Measurements from ENCODE around the gene ACP7.

Gene ACP7

GRCh38 chr19:39083983-39084731 is at the start of gene ACP7:
ACP7 (plus strand) TSS chr19:39084368; CDS start chr19:39085270, 902 bp downstream.
- Histone ChIP-seq H3K4me3 (ENCODE audit: low read length) (no peak within 1 kb of the TSS), H3K27me3 (ENCODE audit: control insufficient read depth, insufficient read depth, low read length) (peaks cover 32% of the 10 kb centered on the region)

GRCh38 chr19:39036581-39036980 is 47.6 kb upstream of the ACP7 start:
- Histone ChIP-seq H3K4me3 (ENCODE audit: low read length) (no peak overlapping the region), H3K27me3 (ENCODE audit: control insufficient read depth, insufficient read depth, low read length) (no peaks in the 10 kb centered on the region), H3K36me3 (ENCODE audit: control insufficient read depth, insufficient read depth, low read length) (no peaks in the 10 kb centered on the region), H3K9ac (ENCODE audit: low read length) (no peak overlapping the region), H3K9me3 (ENCODE audit: control insufficient read depth, low read length) (no peaks in the 10 kb centered on the region), H3K4me1 (ENCODE audit: control insufficient read depth, insufficient read depth, low read length) (no peaks in the 10 kb centered on the region)

More at GRCh38 chr19:39083983-39084731, at the start of gene ACP7:
- Histone ChIP-seq H3K36me3 (ENCODE audit: control insufficient read depth, insufficient read depth, low read length) (no peaks in the 10 kb centered on the region), H3K9ac (ENCODE audit: low read length) (no peak within 1 kb of the TSS), H3K4me1 (ENCODE audit: control insufficient read depth, insufficient read depth, low read length) (peaks cover 5% of the 10 kb centered on the region), H3K9me3 (ENCODE audit: control insufficient read depth, low read length) (no peaks in the 10 kb centered on the region)

- H3K4me1 ChIP-seq (ENCODE audit: control insufficient read depth, insufficient read depth, low read length): no peaks in the 10 kb centered on the region
- H3K4me3 ChIP-seq (ENCODE audit: low read length): no peak overlapping the region
- H3K36me3 ChIP-seq (ENCODE audit: control insufficient read depth, insufficient read depth, low read length): no peaks in the 10 kb centered on the region
- H3K9me3 ChIP-seq (ENCODE audit: control insufficient read depth, low read length): no peaks in the 10 kb centered on the region
- H3K27me3 ChIP-seq (ENCODE audit: control insufficient read depth, insufficient read depth, low read length): no peaks in the 10 kb centered on the region
- H3K9ac ChIP-seq (ENCODE audit: low read length): no peak overlapping the region
Measured at GRCh38 chr19:39037194-39037593, 47.0 kb upstream of the ACP7 start.

- H3K4me1 ChIP-seq (ENCODE audit: control insufficient read depth, insufficient read depth, low read length): no peaks in the 10 kb centered on the region
- no peaks in the 10 kb centered on the region for H3K27me3 ChIP-seq (ENCODE audit: control insufficient read depth, insufficient read depth, low read length)
- H3K9ac ChIP-seq (ENCODE audit: low read length): no peak overlapping the region
- no peaks in the 10 kb centered on the region for H3K9me3 ChIP-seq (ENCODE audit: control insufficient read depth, low read length)
- no peaks in the 10 kb centered on the region for H3K36me3 ChIP-seq (ENCODE audit: control insufficient read depth, insufficient read depth, low read length)
- no peak overlapping the region for H3K4me3 ChIP-seq (ENCODE audit: low read length)
Measured at GRCh38 chr19:39038098-39038497, 46.1 kb upstream of the ACP7 start.

- H3K4me1 ChIP-seq (ENCODE audit: control insufficient read depth, insufficient read depth, low read length): peaks cover 18% of the 10 kb centered on the region
- H3K4me3 ChIP-seq (ENCODE audit: low read length): no peak overlapping the region
- no peak overlapping the region for H3K9ac ChIP-seq (ENCODE audit: low read length)
- H3K9me3 ChIP-seq (ENCODE audit: control insufficient read depth, low read length): no peaks in the 10 kb centered on the region
- no peaks in the 10 kb centered on the region for H3K27me3 ChIP-seq (ENCODE audit: control insufficient read depth, insufficient read depth, low read length)
- H3K36me3 ChIP-seq (ENCODE audit: control insufficient read depth, insufficient read depth, low read length): no peaks in the 10 kb centered on the region
Measured at GRCh38 chr19:39045506-39045905, 38.7 kb upstream of the ACP7 start.

GRCh38 chr19:39046037-39046821 is 37.9 kb upstream of the ACP7 start:
- Histone ChIP-seq H3K4me1 (ENCODE audit: control insufficient read depth, insufficient read depth, low read length) (peaks cover 18% of the 10 kb centered on the region), H3K9ac (ENCODE audit: low read length) (no peak overlapping the region), H3K36me3 (ENCODE audit: control insufficient read depth, insufficient read depth, low read length) (no peaks in the 10 kb centered on the region), H3K27me3 (ENCODE audit: control insufficient read depth, insufficient read depth, low read length) (no peaks in the 10 kb centered on the region), H3K9me3 (ENCODE audit: control insufficient read depth, low read length) (no peaks in the 10 kb centered on the region), H3K4me3 (ENCODE audit: low read length) (no peak overlapping the region)

GRCh38 chr19:39047073-39047472 is 37.1 kb upstream of the ACP7 start:
- Histone ChIP-seq H3K27me3 (ENCODE audit: control insufficient read depth, insufficient read depth, low read length) (no peaks in the 10 kb centered on the region), H3K4me1 (ENCODE audit: control insufficient read depth, insufficient read depth, low read length) (peaks cover 18% of the 10 kb centered on the region), H3K4me3 (ENCODE audit: low read length) (no peak overlapping the region), H3K36me3 (ENCODE audit: control insufficient read depth, insufficient read depth, low read length) (no peaks in the 10 kb centered on the region), H3K9me3 (ENCODE audit: control insufficient read depth, low read length) (no peaks in the 10 kb centered on the region), H3K9ac (ENCODE audit: low read length) (no peak overlapping the region)

GRCh38 chr19:39052243-39052746 is 31.9 kb upstream of the ACP7 start:
- Histone ChIP-seq H3K27me3 (ENCODE audit: control insufficient read depth, insufficient read depth, low read length) (no peaks in the 10 kb centered on the region), H3K9me3 (ENCODE audit: control insufficient read depth, low read length) (no peaks in the 10 kb centered on the region), H3K9ac (ENCODE audit: low read length) (no peak overlapping the region), H3K4me3 (ENCODE audit: low read length) (no peak overlapping the region), H3K36me3 (ENCODE audit: control insufficient read depth, insufficient read depth, low read length) (no peaks in the 10 kb centered on the region), H3K4me1 (ENCODE audit: control insufficient read depth, insufficient read depth, low read length) (peaks cover 22% of the 10 kb centered on the region)

- peaks cover 23% of the 10 kb centered on the region for H3K4me1 ChIP-seq (ENCODE audit: control insufficient read depth, insufficient read depth, low read length)
- H3K4me3 ChIP-seq (ENCODE audit: low read length): no peak overlapping the region
- H3K9ac ChIP-seq (ENCODE audit: low read length): no peak overlapping the region
Measured at GRCh38 chr19:39052846-39053245, 31.3 kb upstream of the ACP7 start.

GRCh38 chr19:39053276-39054090 is 30.7 kb upstream of the ACP7 start:
- Histone ChIP-seq H3K9me3 (ENCODE audit: control insufficient read depth, low read length) (no peaks in the 10 kb centered on the region), H3K4me3 (ENCODE audit: low read length) (no peak overlapping the region), H3K27me3 (ENCODE audit: control insufficient read depth, insufficient read depth, low read length) (no peaks in the 10 kb centered on the region), H3K9ac (ENCODE audit: low read length) (no peak overlapping the region), H3K4me1 (ENCODE audit: control insufficient read depth, insufficient read depth, low read length) (peaks cover 23% of the 10 kb centered on the region), H3K36me3 (ENCODE audit: control insufficient read depth, insufficient read depth, low read length) (no peaks in the 10 kb centered on the region)

More at GRCh38 chr19:39052846-39053245, 31.3 kb upstream of the ACP7 start:
- no peaks in the 10 kb centered on the region for H3K27me3 ChIP-seq (ENCODE audit: control insufficient read depth, insufficient read depth, low read length)
- no peaks in the 10 kb centered on the region for H3K9me3 ChIP-seq (ENCODE audit: control insufficient read depth, low read length)
- no peaks in the 10 kb centered on the region for H3K36me3 ChIP-seq (ENCODE audit: control insufficient read depth, insufficient read depth, low read length)

- no peak overlapping the region for H3K4me3 ChIP-seq (ENCODE audit: low read length)
- H3K27me3 ChIP-seq (ENCODE audit: control insufficient read depth, insufficient read depth, low read length): no peaks in the 10 kb centered on the region
- H3K4me1 ChIP-seq (ENCODE audit: control insufficient read depth, insufficient read depth, low read length): peaks cover 23% of the 10 kb centered on the region
- no peak overlapping the region for H3K9ac ChIP-seq (ENCODE audit: low read length)
- H3K36me3 ChIP-seq (ENCODE audit: control insufficient read depth, insufficient read depth, low read length): no peaks in the 10 kb centered on the region
- H3K9me3 ChIP-seq (ENCODE audit: control insufficient read depth, low read length): no peaks in the 10 kb centered on the region
Measured at GRCh38 chr19:39054091-39054470, 30.1 kb upstream of the ACP7 start.

Measured in mucosa of stomach (tissue), 1 donor.